ENCODE measurements around the gene COL19A1. TPM values are rescaled to one million over a fixed set of nuclear protein-coding genes. Genes with fewer than 3 reads are reported as not detected.

The COL19A1 gene
- total RNA-seq, 1 donor: 1.3 TPM

GRCh38 chr6:70130865-70131264, 264.5 kb downstream of the COL19A1 start:
- no peak for DNase-seq (ENCODE audit: low read depth)

GRCh38 chr6:70131528-70131927, 265.2 kb downstream of the COL19A1 start:
- DNase-seq (ENCODE audit: low read depth): peak; percentile 37
- no peak for TF ChIP-seq CTCF (IDR thresholded peaks at IDR 0.05; ENCODE audit: insufficient read depth, low read depth, low read length)
- no peak overlapping the region for H3K4me3 ChIP-seq (ENCODE audit: low read depth, low read length)

More at GRCh38 chr6:70130865-70131264, 264.5 kb downstream of the COL19A1 start:
- no peak overlapping the region for H3K4me3 ChIP-seq (ENCODE audit: low read depth, low read length)
- no peak for TF ChIP-seq CTCF (IDR thresholded peaks at IDR 0.05; ENCODE audit: insufficient read depth, low read depth, low read length)

GRCh38 chr6:70133246-70133645, 266.9 kb downstream of the COL19A1 start:
- no peak overlapping the region for H3K4me3 ChIP-seq (ENCODE audit: low read depth, low read length)
- DNase-seq (ENCODE audit: low read depth): no peak
- no peak for TF ChIP-seq CTCF (IDR thresholded peaks at IDR 0.05; ENCODE audit: insufficient read depth, low read depth, low read length)

- H3K4me3 ChIP-seq (ENCODE audit: low read depth, low read length): no peak overlapping the region
- TF ChIP-seq CTCF (IDR thresholded peaks at IDR 0.05; ENCODE audit: insufficient read depth, low read depth, low read length): no peak
Observed at GRCh38 chr6:70134542-70134941, 268.2 kb downstream of the COL19A1 start.

GRCh38 chr6:70135219-70136160, 269.1 kb downstream of the COL19A1 start:
- H3K4me3 ChIP-seq (ENCODE audit: low read depth, low read length): no peak overlapping the region
- no peak for TF ChIP-seq CTCF (IDR thresholded peaks at IDR 0.05; ENCODE audit: insufficient read depth, low read depth, low read length)
- DNase-seq (ENCODE audit: low read depth): no peak

More at GRCh38 chr6:70134542-70134941, 268.2 kb downstream of the COL19A1 start:
- no peak for DNase-seq (ENCODE audit: low read depth)

- no peak for TF ChIP-seq CTCF (IDR thresholded peaks at IDR 0.05; ENCODE audit: insufficient read depth, low read depth, low read length)
- H3K4me3 ChIP-seq (ENCODE audit: low read depth, low read length): no peak overlapping the region
- no peak for DNase-seq (ENCODE audit: low read depth)
Observed at GRCh38 chr6:70136996-70137395, 270.6 kb downstream of the COL19A1 start.

Measured in fibroblast of villous mesenchyme (primary cell).